Astrocyte (in vitro differentiated cells and primary cell): Measurements from ENCODE around the gene TAS2R16. TPM values are rescaled to one million over a fixed set of nuclear protein-coding genes. Genes with fewer than 3 reads are reported as not detected.

Experiments
- DNase-seq: peaks from one replicate; pipeline ENCODE4 v3.0.0-alpha.2; 2010; ENCODE audit warnings: low read depth
- FAIRE-seq: peaks from 2 replicates; lab custom pipeline; 2011; peaks lifted over from hg19 to GRCh38; lab: Jason Lieb, UNC
- H2AFZ ChIP-seq: 2 replicates; pipeline ENCODE4 v1.6.0; 2012; ENCODE audit warnings: low read depth, low read length, inconsistent platforms
- H3K27ac ChIP-seq: 2 replicates; pipeline ENCODE4 v1.5.1; 2011; ENCODE audit warnings: low read depth, low read length, inconsistent platforms
- H3K27me3 ChIP-seq: 2 replicates; pipeline ENCODE4 v1.6.0; 2011; ENCODE audit warnings: low read length, inconsistent platforms; ENCODE audit not compliant: insufficient read depth
- H3K36me3 ChIP-seq: 2 replicates; pipeline ENCODE4 v1.5.1; 2011; ENCODE audit warnings: low read length, inconsistent platforms; ENCODE audit not compliant: insufficient read depth
- H3K4me1 ChIP-seq: 2 replicates; pipeline ENCODE4 v1.5.1; 2011; ENCODE audit warnings: low read length, inconsistent platforms; ENCODE audit not compliant: insufficient read depth
- H3K4me2 ChIP-seq: 2 replicates; pipeline ENCODE4 v1.6.0; 2012; ENCODE audit warnings: low read length, inconsistent platforms
- H3K4me3 ChIP-seq: 2 replicates; pipeline ENCODE4 v1.5.1; 2011; ENCODE audit warnings: low read depth, mild to moderate bottlenecking, low read length, inconsistent platforms; ENCODE audit not compliant: insufficient read depth
- H3K79me2 ChIP-seq: 2 replicates; pipeline ENCODE4 v1.6.0; 2012; ENCODE audit warnings: mild to moderate bottlenecking, low read length, inconsistent platforms; ENCODE audit not compliant: insufficient read depth
- H3K9ac ChIP-seq: 2 replicates; pipeline ENCODE4 v1.6.0; 2012; ENCODE audit warnings: mild to moderate bottlenecking, low read length, inconsistent platforms
- H3K9me3 ChIP-seq: 2 replicates; pipeline ENCODE4 v1.5.1; 2012; ENCODE audit warnings: low read depth, mild to moderate bottlenecking, low read length, inconsistent platforms; ENCODE audit not compliant: insufficient read depth
- H4K20me1 ChIP-seq: 2 replicates; pipeline ENCODE4 v1.6.0; 2012; ENCODE audit warnings: low read length, inconsistent platforms; ENCODE audit not compliant: insufficient read depth
- H3K27ac Mint-ChIP-seq: one replicate; pipeline ENCODE4 v1.8.0; 2021; ENCODE audit warnings: mild to moderate bottlenecking, mixed read lengths; ENCODE audit not compliant: unreplicated experiment
- H3K27me3 Mint-ChIP-seq: one replicate; pipeline ENCODE4 v1.8.0; 2021; ENCODE audit warnings: low read depth, mixed read lengths; ENCODE audit not compliant: unreplicated experiment
- H3K36me3 Mint-ChIP-seq: one replicate; pipeline ENCODE4 v1.8.0; 2021; ENCODE audit warnings: low read depth, mixed read lengths; ENCODE audit not compliant: unreplicated experiment
- H3K4me1 Mint-ChIP-seq: one replicate; pipeline ENCODE4 v1.8.0; 2021; ENCODE audit warnings: low read depth, mixed read lengths; ENCODE audit not compliant: unreplicated experiment
- H3K4me3 Mint-ChIP-seq: one replicate; pipeline ENCODE4 v1.8.0; 2021; ENCODE audit warnings: mild to moderate bottlenecking, moderate library complexity, mixed read lengths; ENCODE audit not compliant: unreplicated experiment
- H3K9me3 Mint-ChIP-seq: one replicate; pipeline ENCODE4 v1.8.0; 2021; ENCODE audit warnings: mild to moderate bottlenecking, mixed read lengths; ENCODE audit not compliant: unreplicated experiment
- EZH2 ChIP-seq: IDR thresholded peaks from 2 replicates; pipeline ENCODE4 v1.6.1; 2012; ENCODE audit warnings: mild to moderate bottlenecking, low read length, inconsistent platforms; ENCODE audit not compliant: insufficient read depth
- total RNA-seq: library from RNA; stranded (reverse); gene quantifications from 2 replicates; pipeline ENCODE4 v1.2.1, GENCODE V29; 2021
- TF ChIP-seq, protein P1 (sequence below): IDR thresholded peaks from 2 replicates; pipeline ENCODE4 v1.5.1; 2011; ENCODE audit warnings: low read depth, mild to moderate bottlenecking, inconsistent platforms, low read length, moderate library complexity; ENCODE audit not compliant: insufficient read depth

Gene TAS2R16
- total RNA-seq, 1 donor from 2014 or later, result not detected

- TF ChIP-seq EZH2, result no peak
- TF ChIP-seq, protein P1, sequence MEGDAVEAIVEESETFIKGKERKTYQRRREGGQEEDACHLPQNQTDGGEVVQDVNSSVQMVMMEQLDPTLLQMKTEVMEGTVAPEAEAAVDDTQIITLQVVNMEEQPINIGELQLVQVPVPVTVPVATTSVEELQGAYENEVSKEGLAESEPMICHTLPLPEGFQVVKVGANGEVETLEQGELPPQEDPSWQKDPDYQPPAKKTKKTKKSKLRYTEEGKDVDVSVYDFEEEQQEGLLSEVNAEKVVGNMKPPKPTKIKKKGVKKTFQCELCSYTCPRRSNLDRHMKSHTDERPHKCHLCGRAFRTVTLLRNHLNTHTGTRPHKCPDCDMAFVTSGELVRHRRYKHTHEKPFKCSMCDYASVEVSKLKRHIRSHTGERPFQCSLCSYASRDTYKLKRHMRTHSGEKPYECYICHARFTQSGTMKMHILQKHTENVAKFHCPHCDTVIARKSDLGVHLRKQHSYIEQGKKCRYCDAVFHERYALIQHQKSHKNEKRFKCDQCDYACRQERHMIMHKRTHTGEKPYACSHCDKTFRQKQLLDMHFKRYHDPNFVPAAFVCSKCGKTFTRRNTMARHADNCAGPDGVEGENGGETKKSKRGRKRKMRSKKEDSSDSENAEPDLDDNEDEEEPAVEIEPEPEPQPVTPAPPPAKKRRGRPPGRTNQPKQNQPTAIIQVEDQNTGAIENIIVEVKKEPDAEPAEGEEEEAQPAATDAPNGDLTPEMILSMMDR, result no peak
- Mint-ChIP-seq H3K36me3 (no peaks in the 10 kb centered on the region), H3K4me3 (no peak overlapping the region), H3K9me3 (peaks cover 7% of the 10 kb centered on the region), H3K4me1 (peaks cover 4% of the 10 kb centered on the region), H3K27me3 (no peaks in the 10 kb centered on the region), H3K27ac (peak overlapping the region; percentile 71)
- Histone ChIP-seq H3K9me3 (no peaks in the 10 kb centered on the region), H3K36me3 (no peaks in the 10 kb centered on the region), H3K79me2 (no peaks in the 10 kb centered on the region), H3K4me2 (no peak overlapping the region), H3K4me3 (no peak overlapping the region), H4K20me1 (no peaks in the 10 kb centered on the region), H2AFZ (no peak overlapping the region), H3K27me3 (no peaks in the 10 kb centered on the region), H3K9ac (no peak overlapping the region), H3K4me1 (peaks cover 8% of the 10 kb centered on the region), H3K27ac (no peak overlapping the region)
- DNase-seq (peak; percentile 32), FAIRE-seq (no peak)
These were observed 27.1 kb upstream of the TAS2R16 start for GRCh38 chr7:123022576-123022975.

DNA sequence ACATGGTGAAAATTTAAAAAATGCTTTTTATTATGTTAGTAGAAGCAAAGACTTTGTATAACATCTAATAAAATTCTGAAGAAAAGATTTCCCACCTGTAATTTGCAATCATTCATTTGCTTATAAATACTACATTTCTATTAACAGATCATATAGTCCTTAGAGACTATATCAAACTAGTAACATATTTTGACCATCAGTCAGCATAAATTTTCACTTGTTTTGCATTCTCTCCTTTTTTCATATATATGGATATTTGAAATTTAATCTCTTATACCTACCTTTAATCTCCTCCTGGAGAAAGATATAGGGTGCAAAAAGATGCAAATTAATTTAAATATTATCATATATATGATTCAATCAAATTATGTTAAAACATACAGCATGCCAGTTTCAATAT lies 16.9 kb upstream of the TAS2R16 start:
- no peaks in the 10 kb centered on the region for H3K27me3 ChIP-seq

DNA sequence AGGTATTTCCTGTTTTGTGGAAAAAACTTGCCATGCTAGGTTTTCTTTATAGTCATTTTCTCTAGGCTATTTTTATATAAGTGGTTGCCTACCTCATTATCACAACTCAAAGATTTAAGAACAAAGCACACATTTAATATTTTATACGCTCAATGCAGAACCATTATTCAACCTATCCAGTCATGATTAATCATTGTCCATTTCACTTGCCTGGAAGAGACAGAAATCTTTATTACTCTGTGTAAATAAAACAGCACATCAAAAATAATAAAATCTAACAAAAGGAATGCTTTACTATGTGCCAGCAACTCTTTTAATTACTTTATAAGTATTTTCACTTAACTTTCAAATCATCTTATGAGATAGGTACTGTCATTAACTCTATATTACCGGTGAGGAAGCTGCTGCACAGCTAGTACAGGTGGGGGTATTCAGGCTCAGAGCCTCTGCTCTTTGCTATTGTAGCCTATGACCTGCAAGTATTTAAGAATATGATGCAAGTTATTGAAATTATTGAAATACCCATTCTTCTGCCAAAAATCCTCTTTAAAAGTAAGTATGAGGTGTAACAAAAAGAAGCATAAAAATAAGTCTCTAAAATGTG lies 16.4 kb upstream of the TAS2R16 start:
- Histone ChIP-seq H3K4me2 (no peak overlapping the region), H3K9ac (no peak overlapping the region), H4K20me1 (no peaks in the 10 kb centered on the region), H3K36me3 (no peaks in the 10 kb centered on the region), H3K9me3 (no peaks in the 10 kb centered on the region), H3K4me1 (no peaks in the 10 kb centered on the region), H3K79me2 (no peaks in the 10 kb centered on the region), H3K27me3 (no peaks in the 10 kb centered on the region), H2AFZ (no peak overlapping the region), H3K4me3 (no peak overlapping the region), H3K27ac (no peak overlapping the region)
- H3K36me3 Mint-ChIP-seq, result no peaks in the 10 kb centered on the region
- peaks cover 3% of the 10 kb centered on the region for H3K9me3 Mint-ChIP-seq
- H3K4me1 Mint-ChIP-seq, result peaks cover 4% of the 10 kb centered on the region
- H3K27ac Mint-ChIP-seq, result no peak overlapping the region
- no peaks in the 10 kb centered on the region for H3K27me3 Mint-ChIP-seq
- DNase-seq (no peak), FAIRE-seq (no peak)
- no peak overlapping the region for H3K4me3 Mint-ChIP-seq
- TF ChIP-seq EZH2, result no peak

More for the DNA sequence above, 16.9 kb upstream of the TAS2R16 start:
- Histone ChIP-seq H3K27ac (no peak overlapping the region), H3K9me3 (no peaks in the 10 kb centered on the region), H3K79me2 (no peaks in the 10 kb centered on the region), H3K36me3 (no peaks in the 10 kb centered on the region), H4K20me1 (no peaks in the 10 kb centered on the region), H3K4me2 (no peak overlapping the region), H3K4me1 (no peaks in the 10 kb centered on the region), H3K9ac (no peak overlapping the region), H3K4me3 (no peak overlapping the region), H2AFZ (no peak overlapping the region)
- FAIRE-seq, result no peak
- H3K4me1 Mint-ChIP-seq, result peaks cover 4% of the 10 kb centered on the region
- no peaks in the 10 kb centered on the region for H3K36me3 Mint-ChIP-seq
- no peak overlapping the region for H3K4me3 Mint-ChIP-seq
- TF ChIP-seq EZH2, result no peak
- TF ChIP-seq, protein P1, result no peak
- H3K27me3 Mint-ChIP-seq, result no peaks in the 10 kb centered on the region
- H3K27ac Mint-ChIP-seq, result no peak overlapping the region
- no peak for DNase-seq
- H3K9me3 Mint-ChIP-seq, result peaks cover 3% of the 10 kb centered on the region
